Uterus (tissue), 2 donors: ENCODE measurements around the gene EGFL8.

Experiments
- CTCF ChIP-seq, 4 experiments: fragments of 200-600 bp in 2 of 4; fragments of 450-650 bp in 2 of 4; sonication (generic) in 2 of 4; IDR thresholded peaks; one replicate each; pipeline ENCODE4 v1.5.1; 2016 to 2019; ENCODE audit warnings: antibody characterized with exemption in 4 of 4, mild to moderate bottlenecking in 2 of 4, moderate library complexity in 1 of 4
- POLR2A ChIP-seq, 2 donors: fragments of 450-650 bp; IDR thresholded peaks; one replicate each; pipeline ENCODE4 v1.6.1; 2016; ENCODE audit warnings: antibody characterized with exemption in 2 of 2, mild to moderate bottlenecking in 1 of 2, moderate library complexity in 1 of 2

- no peak for TF ChIP-seq POLR2A (IDR thresholded peaks at IDR 0.05)
- TF ChIP-seq CTCF (IDR thresholded peaks at IDR 0.05), result no peak
Observed at GRCh38 chr6:32216285-32216684, 51.9 kb downstream of the EGFL8 start.
